Measurements from ENCODE around the gene MT2A.

The MT2A gene

DNA sequence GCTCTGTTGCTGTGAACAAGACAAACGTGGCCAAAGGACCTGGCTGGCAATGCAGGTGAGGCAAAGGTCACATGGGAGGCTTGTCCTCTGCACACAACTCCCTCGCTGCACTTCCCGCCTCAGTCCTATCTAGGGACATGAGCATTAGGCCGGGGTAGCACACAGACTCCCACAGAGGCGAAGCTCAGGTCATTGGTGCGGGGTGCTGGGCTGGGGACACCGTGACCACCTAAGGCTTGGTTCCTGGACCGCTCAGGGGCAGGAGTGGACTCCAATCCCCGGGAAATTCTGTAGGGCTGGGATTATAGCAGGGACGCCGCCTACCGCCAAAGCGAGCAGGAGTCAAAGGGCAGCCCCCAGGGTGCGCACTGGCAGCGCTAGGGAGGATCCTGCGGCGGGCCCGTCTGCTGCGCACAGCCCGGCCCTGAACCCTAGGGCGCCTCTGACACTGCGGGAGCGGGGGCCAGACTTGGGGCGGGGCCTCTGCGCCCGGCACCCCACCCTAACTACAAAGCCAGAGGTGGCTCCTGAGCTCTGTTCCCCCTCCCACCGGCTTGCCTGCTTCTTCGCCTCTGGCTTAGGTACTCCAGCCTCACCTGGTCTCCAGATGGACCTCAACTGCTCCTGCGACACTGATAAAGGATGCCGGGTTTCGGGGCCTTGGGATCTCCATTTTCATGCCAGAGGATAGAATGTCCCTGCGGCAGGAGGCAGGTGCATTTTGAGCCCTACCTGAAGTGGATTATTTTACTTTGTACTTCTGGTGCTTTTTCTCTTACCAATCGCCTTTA, 39.5 kb downstream of the MT2A start:
- H3K9me3 ChIP-seq (ENCODE audit: control insufficient read depth in 1 of 2, low read length in 2 of 2), result no peaks in the 10 kb centered on the region
- H3K27ac ChIP-seq (ENCODE audit: low read depth, low read length), result peak overlapping the region; percentile 70
- no peaks in the 10 kb centered on the region for H3K36me3 ChIP-seq (ENCODE audit: control insufficient read depth in 1 of 2, insufficient read depth in 2 of 2, low read length in 2 of 2)
- H3K4me3 ChIP-seq (ENCODE audit: low read depth in 1 of 2, low read length in 2 of 2), result peak overlapping the region; percentile 33 to 41
- H3K9ac ChIP-seq (ENCODE audit: low read depth in 1 of 2, low read length in 2 of 2), result peak overlapping the region; percentile 34 to 49
- peaks cover 0 to 5% of the 10 kb centered on the region in 2 donors for H3K27me3 ChIP-seq (ENCODE audit: control insufficient read depth in 1 of 2, insufficient read depth in 2 of 2, low read length in 2 of 2)
- H3K4me1 ChIP-seq (ENCODE audit: control insufficient read depth in 1 of 2, insufficient read depth in 2 of 2, low read length in 2 of 2), result peaks cover 30 to 36% of the 10 kb centered on the region in 2 donors

DNA sequence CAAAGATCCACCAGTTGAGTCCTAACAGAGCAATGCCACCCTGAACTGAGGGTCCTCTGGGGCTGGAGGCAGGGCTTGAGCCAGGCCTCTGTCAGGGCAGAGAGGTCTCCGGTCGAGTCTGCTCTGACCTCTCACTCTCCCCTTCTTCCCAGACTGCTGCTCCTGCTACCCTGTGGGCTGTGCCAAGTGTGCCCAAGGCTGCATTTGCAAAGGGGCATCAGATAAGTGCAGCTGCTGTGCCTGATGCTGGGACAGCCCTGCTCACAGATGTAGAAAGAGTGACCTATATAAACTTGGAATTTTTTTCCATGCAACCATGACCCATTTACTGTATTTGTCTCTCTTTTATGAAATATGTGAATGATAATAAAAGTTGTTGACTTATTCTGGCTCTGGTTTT, 40.9 kb downstream of the MT2A start:
- Histone ChIP-seq H3K9me3 (ENCODE audit: control insufficient read depth in 1 of 2, low read length in 2 of 2) (no peaks in the 10 kb centered on the region), H3K36me3 (ENCODE audit: control insufficient read depth in 1 of 2, insufficient read depth in 2 of 2, low read length in 2 of 2) (no peaks in the 10 kb centered on the region), H3K4me3 (ENCODE audit: low read depth in 1 of 2, low read length in 2 of 2) (no peak overlapping the region), H3K4me1 (ENCODE audit: control insufficient read depth in 1 of 2, insufficient read depth in 2 of 2, low read length in 2 of 2) (peaks cover 18 to 26% of the 10 kb centered on the region in 2 donors), H3K27ac (ENCODE audit: low read depth, low read length) (no peak overlapping the region), H3K9ac (ENCODE audit: low read depth in 1 of 2, low read length in 2 of 2) (no peak overlapping the region), H3K27me3 (ENCODE audit: control insufficient read depth in 1 of 2, insufficient read depth in 2 of 2, low read length in 2 of 2) (peaks cover 0 to 5% of the 10 kb centered on the region in 2 donors)

DNA sequence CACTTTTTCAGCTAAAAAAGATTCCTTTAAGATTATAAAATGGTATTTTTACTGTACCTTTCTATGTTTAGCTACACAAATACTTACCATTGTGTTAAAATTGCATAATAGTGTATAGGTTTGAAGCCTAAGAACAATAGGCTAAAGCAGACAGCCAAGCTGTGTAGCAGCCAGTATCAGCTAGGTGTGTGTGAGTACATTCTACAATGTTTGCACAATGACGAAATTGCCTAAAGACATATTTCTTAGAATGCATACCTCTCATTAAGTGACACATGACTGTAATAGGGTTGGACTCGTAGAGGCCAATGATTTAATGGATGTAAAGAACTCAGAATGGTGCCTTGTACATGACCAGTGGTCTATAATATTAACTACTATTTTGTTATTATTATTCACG, 41.4 kb downstream of the MT2A start:
- Histone ChIP-seq H3K36me3 (ENCODE audit: control insufficient read depth in 1 of 2, insufficient read depth in 2 of 2, low read length in 2 of 2) (no peaks in the 10 kb centered on the region), H3K27me3 (ENCODE audit: control insufficient read depth in 1 of 2, insufficient read depth in 2 of 2, low read length in 2 of 2) (peaks cover 0 to 5% of the 10 kb centered on the region in 2 donors), H3K4me1 (ENCODE audit: control insufficient read depth in 1 of 2, insufficient read depth in 2 of 2, low read length in 2 of 2) (peaks cover 17 to 26% of the 10 kb centered on the region in 2 donors), H3K27ac (ENCODE audit: low read depth, low read length) (no peak overlapping the region), H3K4me3 (ENCODE audit: low read depth in 1 of 2, low read length in 2 of 2) (no peak overlapping the region), H3K9ac (ENCODE audit: low read depth in 1 of 2, low read length in 2 of 2) (no peak overlapping the region), H3K9me3 (ENCODE audit: control insufficient read depth in 1 of 2, low read length in 2 of 2) (no peaks in the 10 kb centered on the region)

DNA sequence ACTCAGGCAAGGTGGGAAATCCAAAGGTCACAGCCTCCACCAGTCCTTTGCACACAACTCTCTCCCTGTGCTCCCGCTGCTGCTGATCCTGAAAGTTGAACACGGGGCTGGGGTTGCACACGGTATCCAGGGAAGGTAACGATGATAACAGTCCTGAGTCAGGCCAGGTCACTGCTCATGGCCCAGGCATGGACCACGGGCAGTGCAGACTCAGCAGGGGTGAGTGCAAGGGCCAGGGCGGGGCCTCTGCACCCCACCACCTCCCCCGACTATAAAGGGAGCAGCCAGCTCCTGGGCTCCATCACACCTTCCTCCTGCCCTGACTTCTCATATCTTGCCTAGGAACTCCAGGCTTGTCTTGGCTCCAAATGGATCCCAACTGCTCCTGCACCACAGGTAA, 43.2 kb downstream of the MT2A start, which contains the start of gene MT1B:
MT1B (plus strand) TSS at position 301 of the 400 bp plus-strand sequence; CDS start at position 369, 68 bp downstream.
- Histone ChIP-seq H3K4me1 (ENCODE audit: control insufficient read depth in 1 of 2, insufficient read depth in 2 of 2, low read length in 2 of 2) (peaks cover 17 to 21% of the 10 kb centered on the region in 2 donors), H3K9me3 (ENCODE audit: control insufficient read depth in 1 of 2, low read length in 2 of 2) (no peaks in the 10 kb centered on the region), H3K27me3 (ENCODE audit: control insufficient read depth in 1 of 2, insufficient read depth in 2 of 2, low read length in 2 of 2) (peaks cover 0 to 5% of the 10 kb centered on the region in 2 donors), H3K27ac (ENCODE audit: low read depth, low read length) (no peak within 1 kb of the TSS), H3K4me3 (ENCODE audit: low read depth in 1 of 2, low read length in 2 of 2) (no peak within 1 kb of the TSS), H3K36me3 (ENCODE audit: control insufficient read depth in 1 of 2, insufficient read depth in 2 of 2, low read length in 2 of 2) (no peaks in the 10 kb centered on the region), H3K9ac (ENCODE audit: low read depth in 1 of 2, low read length in 2 of 2) (no peak within 1 kb of the TSS)

DNA sequence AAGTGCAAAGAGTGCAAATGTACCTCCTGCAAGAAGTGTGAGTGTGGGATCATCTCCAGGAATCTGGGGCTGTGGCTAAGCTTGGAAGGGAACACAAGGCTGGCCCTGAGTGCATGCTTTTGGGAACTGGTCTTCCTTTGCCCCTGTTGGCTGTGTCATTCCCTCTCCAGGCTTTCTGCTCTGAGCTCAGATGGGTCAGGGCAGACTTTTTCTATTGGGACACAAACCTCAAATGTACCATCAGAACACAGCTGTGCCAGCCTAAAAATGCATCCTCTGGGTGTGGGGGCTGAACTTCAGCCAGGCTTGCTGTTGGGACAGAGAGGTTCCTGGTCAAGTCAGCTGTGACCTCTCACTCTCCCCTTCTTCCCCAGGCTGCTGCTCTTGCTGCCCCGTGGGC, 44.2 kb downstream of the MT2A start:
- H3K9ac ChIP-seq (ENCODE audit: low read depth in 1 of 2, low read length in 2 of 2), result no peak overlapping the region
- H3K36me3 ChIP-seq (ENCODE audit: control insufficient read depth in 1 of 2, insufficient read depth in 2 of 2, low read length in 2 of 2), result no peaks in the 10 kb centered on the region
- H3K27ac ChIP-seq (ENCODE audit: low read depth, low read length), result no peak overlapping the region
- H3K27me3 ChIP-seq (ENCODE audit: control insufficient read depth in 1 of 2, insufficient read depth in 2 of 2, low read length in 2 of 2), result peaks cover 0 to 2% of the 10 kb centered on the region in 2 donors
- H3K4me1 ChIP-seq (ENCODE audit: control insufficient read depth in 1 of 2, insufficient read depth in 2 of 2, low read length in 2 of 2), result peaks cover 15 to 18% of the 10 kb centered on the region in 2 donors
- H3K9me3 ChIP-seq (ENCODE audit: control insufficient read depth in 1 of 2, low read length in 2 of 2), result no peaks in the 10 kb centered on the region
- H3K4me3 ChIP-seq (ENCODE audit: low read depth in 1 of 2, low read length in 2 of 2), result no peak overlapping the region

DNA sequence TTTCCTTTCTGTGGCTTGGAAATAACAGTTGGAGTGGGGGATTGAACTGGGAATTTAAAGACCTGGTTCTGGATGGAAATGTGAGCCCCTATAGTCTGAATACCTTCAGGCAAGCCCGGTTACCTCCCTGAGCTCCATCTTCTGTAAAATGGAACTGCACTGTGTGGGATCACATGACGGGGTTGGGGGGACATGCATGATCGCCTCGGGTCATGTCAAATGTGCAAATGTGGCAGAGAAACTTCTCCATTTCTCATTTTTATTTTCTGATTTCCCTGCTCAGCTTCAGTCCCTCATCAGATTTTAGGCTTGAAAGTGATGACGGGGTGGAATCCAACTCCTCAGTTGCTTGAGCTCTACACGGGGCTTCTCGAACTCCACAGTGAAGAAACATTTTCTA, 44.8 kb downstream of the MT2A start:
- Histone ChIP-seq H3K9ac (ENCODE audit: low read depth in 1 of 2, low read length in 2 of 2) (no peak overlapping the region), H3K4me1 (ENCODE audit: control insufficient read depth in 1 of 2, insufficient read depth in 2 of 2, low read length in 2 of 2) (peaks cover 14% of the 10 kb centered on the region in 2 donors), H3K27ac (ENCODE audit: low read depth, low read length) (no peak overlapping the region), H3K4me3 (ENCODE audit: low read depth in 1 of 2, low read length in 2 of 2) (no peak overlapping the region), H3K27me3 (ENCODE audit: control insufficient read depth in 1 of 2, insufficient read depth in 2 of 2, low read length in 2 of 2) (no peaks in the 10 kb centered on the region), H3K9me3 (ENCODE audit: control insufficient read depth in 1 of 2, low read length in 2 of 2) (no peaks in the 10 kb centered on the region), H3K36me3 (ENCODE audit: control insufficient read depth in 1 of 2, insufficient read depth in 2 of 2, low read length in 2 of 2) (no peaks in the 10 kb centered on the region)

GRCh38 chr16:56657555-56658326, 49.4 kb downstream of the MT2A start, which contains the start of gene MT1F:
MT1F (plus strand) TSS chr16:56657959; CDS start chr16:56658059, 100 bp downstream.
- Histone ChIP-seq H3K4me1 (ENCODE audit: control insufficient read depth in 1 of 2, insufficient read depth in 2 of 2, low read length in 2 of 2) (peaks cover 15 to 17% of the 10 kb centered on the region in 2 donors), H3K4me3 (ENCODE audit: low read depth in 1 of 2, low read length in 2 of 2) (peak within 1 kb of the TSS; percentile 88 to 99), H3K27me3 (ENCODE audit: control insufficient read depth in 1 of 2, insufficient read depth in 2 of 2, low read length in 2 of 2) (no peaks in the 10 kb centered on the region), H3K36me3 (ENCODE audit: control insufficient read depth in 1 of 2, insufficient read depth in 2 of 2, low read length in 2 of 2) (peaks cover 0 to 7% of the 10 kb centered on the region in 2 donors), H3K9ac (ENCODE audit: low read depth in 1 of 2, low read length in 2 of 2) (peak within 1 kb of the TSS; percentile 95 to 99), H3K9me3 (ENCODE audit: control insufficient read depth in 1 of 2, low read length in 2 of 2) (no peaks in the 10 kb centered on the region), H3K27ac (ENCODE audit: low read depth, low read length) (peak within 1 kb of the TSS; percentile 82)

GRCh38 chr16:56658327-56658875, 50.0 kb downstream of the MT2A start:
- Histone ChIP-seq H3K9ac (ENCODE audit: low read depth in 1 of 2, low read length in 2 of 2) (peak overlapping the region; percentile 95 to 99), H3K9me3 (ENCODE audit: control insufficient read depth in 1 of 2, low read length in 2 of 2) (no peaks in the 10 kb centered on the region), H3K27me3 (ENCODE audit: control insufficient read depth in 1 of 2, insufficient read depth in 2 of 2, low read length in 2 of 2) (no peaks in the 10 kb centered on the region), H3K4me1 (ENCODE audit: control insufficient read depth in 1 of 2, insufficient read depth in 2 of 2, low read length in 2 of 2) (peaks cover 15 to 17% of the 10 kb centered on the region in 2 donors), H3K4me3 (ENCODE audit: low read depth in 1 of 2, low read length in 2 of 2) (peak overlapping the region; percentile 88 to 99), H3K27ac (ENCODE audit: low read depth, low read length) (peak overlapping the region; percentile 82), H3K36me3 (ENCODE audit: control insufficient read depth in 1 of 2, insufficient read depth in 2 of 2, low read length in 2 of 2) (peaks cover 0 to 7% of the 10 kb centered on the region in 2 donors)

All from duodenal mucosa (tissue), 2 donors.